Mesenchymal stem cell (in vitro differentiated cells and primary cell): Measurements from ENCODE around the gene TREM2.

Source experiments
- DNase-seq: peaks from one replicate; pipeline ENCODE4 v3.0.0-alpha.2; 2013
- H2AFZ ChIP-seq: one replicate; pipeline ENCODE4 v1.6.1; 2013; ENCODE audit warnings: low read depth, mild to moderate bottlenecking, control low read depth, inconsistent platforms, low read length, moderate library complexity
- H2AK5ac ChIP-seq: 2 replicates; pipeline ENCODE4 v1.6.1; 2013; ENCODE audit warnings: low read length, moderate library complexity, mild to moderate bottlenecking, inconsistent platforms; ENCODE audit not compliant: severe bottlenecking
- H2BK120ac ChIP-seq: one replicate; pipeline ENCODE4 v1.6.1; 2013; ENCODE audit warnings: low read depth, mild to moderate bottlenecking, inconsistent platforms, low read length, moderate library complexity
- H2BK12ac ChIP-seq, 2 experiments: one replicate each; pipeline ENCODE4 v1.6.1; 2013; ENCODE audit warnings: inconsistent platforms in 2 of 2, low read length in 2 of 2, mild to moderate bottlenecking in 2 of 2, moderate library complexity in 2 of 2, control low read depth in 1 of 2
- H2BK15ac ChIP-seq: one replicate; pipeline ENCODE4 v1.6.1; 2013; ENCODE audit warnings: mild to moderate bottlenecking, low read depth, inconsistent platforms; ENCODE audit not compliant: poor library complexity, severe bottlenecking
- H2BK5ac ChIP-seq: 2 replicates; pipeline ENCODE4 v1.6.1; 2013; ENCODE audit warnings: low read depth, mild to moderate bottlenecking, low read length, control low read depth, inconsistent platforms; ENCODE audit not compliant: poor library complexity, severe bottlenecking
- H3K14ac ChIP-seq, 2 experiments: one replicate each; pipeline ENCODE4 v1.6.1; 2013; ENCODE audit warnings: inconsistent platforms in 2 of 2, low read length in 2 of 2, control low read depth in 1 of 2, mild to moderate bottlenecking in 1 of 2, moderate library complexity in 1 of 2
- H3K18ac ChIP-seq, 2 experiments: one replicate each; pipeline ENCODE4 v1.6.1; 2013; ENCODE audit warnings: inconsistent platforms in 2 of 2, low read length in 2 of 2, control low read depth in 1 of 2, low read depth in 1 of 2, mild to moderate bottlenecking in 1 of 2
- H3K23ac ChIP-seq, 2 experiments: one replicate each; pipeline ENCODE4 v1.6.1; 2013; ENCODE audit warnings: inconsistent platforms in 2 of 2, low read length in 2 of 2, mild to moderate bottlenecking in 2 of 2, moderate library complexity in 2 of 2, control low read depth in 1 of 2
- H3K27ac ChIP-seq: 2 replicates; pipeline ENCODE4 v1.5.1; 2013; ENCODE audit warnings: mild to moderate bottlenecking, moderate library complexity, low read length, control low read depth, inconsistent platforms; ENCODE audit not compliant: poor library complexity, severe bottlenecking
- H3K27me3 ChIP-seq, 2 experiments: 2 replicates each; pipeline versions ENCODE4 v1.6.1 to v1.7.0; 2013; ENCODE audit warnings: low read length in 2 of 2, mild to moderate bottlenecking in 2 of 2, moderate library complexity in 2 of 2, control low read depth in 1 of 2, inconsistent platforms in 1 of 2; ENCODE audit not compliant: control insufficient read depth in 1 of 2, insufficient read depth in 1 of 2
- H3K36me3 ChIP-seq, 2 experiments: 2 replicates each; pipeline versions ENCODE4 v1.6.1 to v1.7.0; 2013; ENCODE audit warnings: low read length in 2 of 2, control low read depth in 1 of 2, inconsistent platforms in 1 of 2, low read depth in 1 of 2, mild to moderate bottlenecking in 1 of 2; ENCODE audit not compliant: insufficient read depth in 2 of 2, control insufficient read depth in 1 of 2
- H3K4ac ChIP-seq, 2 experiments: one replicate each; pipeline ENCODE4 v1.6.1; 2013; ENCODE audit warnings: inconsistent platforms in 2 of 2, low read length in 2 of 2, mild to moderate bottlenecking in 2 of 2, moderate library complexity in 2 of 2, control low read depth in 1 of 2, low read depth in 1 of 2
- H3K4me1 ChIP-seq: 2 replicates; pipeline ENCODE4 v1.6.1; 2013; ENCODE audit warnings: low read depth, low read length, control low read depth; ENCODE audit not compliant: control insufficient read depth, insufficient read depth
- H3K4me2 ChIP-seq: 2 replicates; pipeline ENCODE4 v1.6.1; 2013; ENCODE audit warnings: low read length, mild to moderate bottlenecking, inconsistent platforms; ENCODE audit not compliant: poor library complexity, severe bottlenecking
- H3K4me3 ChIP-seq, 2 experiments: 2 replicates each; pipeline versions ENCODE4 v1.5.1 to v1.7.0; 2013; ENCODE audit warnings: low read length in 2 of 2, mild to moderate bottlenecking in 2 of 2, control low read depth in 1 of 2, low read depth in 1 of 2; ENCODE audit not compliant: insufficient read depth in 1 of 2
- H3K79me1 ChIP-seq: replicated peaks from 2 replicates; pipeline ENCODE4 v1.6.1; 2013; ENCODE audit warnings: mild to moderate bottlenecking, control low read depth, low read length, inconsistent platforms; ENCODE audit not compliant: poor library complexity, severe bottlenecking
- H3K9ac ChIP-seq: 2 replicates; pipeline ENCODE4 v1.7.0; 2013; ENCODE audit warnings: mild to moderate bottlenecking, low read length, moderate library complexity
- H3K9me3 ChIP-seq: 2 replicates; pipeline ENCODE4 v1.7.0; 2013; ENCODE audit warnings: mild to moderate bottlenecking, low read length; ENCODE audit not compliant: control insufficient read depth
- H4K8ac ChIP-seq: one replicate; pipeline ENCODE4 v1.6.1; 2013; ENCODE audit warnings: inconsistent platforms, mild to moderate bottlenecking, low read length, moderate library complexity
- H4K91ac ChIP-seq: one replicate; pipeline ENCODE4 v1.6.1; 2013; ENCODE audit warnings: mild to moderate bottlenecking, low read length, inconsistent platforms
- WGBS: methylation state at CpG from one replicate; pipeline ENCODE4 v1.1.7; 2013; ENCODE audit warnings: mixed read lengths; 5-methylcytosine and 5-hydroxymethylcytosine counted together

TREM2 gene

GRCh38 chr6:41201764-41202173, 38.9 kb upstream of the TREM2 start:
- H2BK120ac ChIP-seq: no peak overlapping the region
- no peak overlapping the region for H3K14ac ChIP-seq
- H4K91ac ChIP-seq: peak overlapping the region; percentile 11
- no peak overlapping the region for H2AK5ac ChIP-seq
- H3K9ac ChIP-seq: no peak overlapping the region
- H2BK12ac ChIP-seq: no peak overlapping the region
- H3K4me3 ChIP-seq: no peak overlapping the region
- WGBS: 65% methylated on average over 8 of the region's 8 CpGs
- no peak overlapping the region for H3K27ac ChIP-seq
- no peaks in the 10 kb centered on the region for H3K4me1 ChIP-seq
- no peak overlapping the region for H3K4ac ChIP-seq
- peaks cover 0 to 23% of the 10 kb centered on the region in 2 experiments for H3K27me3 ChIP-seq
- no peak overlapping the region for H3K4me2 ChIP-seq
- H3K23ac ChIP-seq: no peak overlapping the region
- DNase-seq: no peak
- H3K9me3 ChIP-seq: no peaks in the 10 kb centered on the region
- H3K36me3 ChIP-seq: no peaks in the 10 kb centered on the region
- H3K18ac ChIP-seq: no peak overlapping the region
- H2BK5ac ChIP-seq: no peak overlapping the region
- no peak overlapping the region for H2AFZ ChIP-seq
- H2BK15ac ChIP-seq: no peak overlapping the region
- H4K8ac ChIP-seq: no peak overlapping the region
- H3K79me1 ChIP-seq: no peaks in the 10 kb centered on the region

- DNase-seq: no peak
- H3K9ac ChIP-seq: no peak within 1 kb of the TSS
- H3K4me2 ChIP-seq: no peak within 1 kb of the TSS
- no peaks in the 10 kb centered on the region for H3K79me1 ChIP-seq
- no peak within 1 kb of the TSS for H2BK120ac ChIP-seq
- no peaks in the 10 kb centered on the region for H3K4me1 ChIP-seq
- H4K8ac ChIP-seq: no peak within 1 kb of the TSS
- no peak within 1 kb of the TSS for H2BK12ac ChIP-seq
- no peak within 1 kb of the TSS for H2AK5ac ChIP-seq
- H2AFZ ChIP-seq: no peak within 1 kb of the TSS
- H2BK5ac ChIP-seq: no peak within 1 kb of the TSS
- no peak within 1 kb of the TSS for H3K4me3 ChIP-seq
- no peak within 1 kb of the TSS for H3K23ac ChIP-seq
- no peak within 1 kb of the TSS for H3K4ac ChIP-seq
- H3K14ac ChIP-seq: no peak within 1 kb of the TSS
- H3K27ac ChIP-seq: no peak within 1 kb of the TSS
- 76% methylated on average over 12 of the region's 12 CpGs for WGBS
- no peaks in the 10 kb centered on the region for H3K9me3 ChIP-seq
- H3K36me3 ChIP-seq: no peaks in the 10 kb centered on the region
- H2BK15ac ChIP-seq: peak within 1 kb of the TSS; percentile 4
- H3K18ac ChIP-seq: no peak within 1 kb of the TSS
- H3K27me3 ChIP-seq: peaks cover 0 to 29% of the 10 kb centered on the region in 2 experiments
- H4K91ac ChIP-seq: peak within 1 kb of the TSS; percentile 11
Observed at GRCh38 chr6:41200901-41201763, 38.2 kb upstream of the TREM2 start, which contains the start of gene TREML2. TREML2 (minus strand) TSS chr6:41201149; CDS start chr6:41201008, 141 bp downstream.

- Histone ChIP-seq H3K27me3 (peaks cover 5 to 37% of the 10 kb centered on the region in 2 experiments), H3K79me1 (no peaks in the 10 kb centered on the region), H4K8ac (no peak overlapping the region), H2BK15ac (peak overlapping the region; percentile 4), H2AK5ac (no peak overlapping the region), H3K27ac (no peak overlapping the region), H3K4me1 (no peaks in the 10 kb centered on the region), H2AFZ (no peak overlapping the region), H2BK12ac (no peak overlapping the region), H3K18ac (no peak overlapping the region), H3K14ac (no peak overlapping the region), H3K4me2 (no peak overlapping the region), H3K36me3 (no peaks in the 10 kb centered on the region), H3K4ac (no peak overlapping the region), H3K9ac (no peak overlapping the region), H3K4me3 (no peak overlapping the region), H3K9me3 (no peaks in the 10 kb centered on the region), H3K23ac (no peak overlapping the region), H2BK120ac (no peak overlapping the region), H4K91ac (no peak overlapping the region), H2BK5ac (no peak overlapping the region)
- peak; percentile 24 for DNase-seq
- WGBS: 88% methylated on average over 1 of the region's 2 CpGs
Observed at GRCh38 chr6:41200296-41200900, 37.5 kb upstream of the TREM2 start.

- H3K4me1 ChIP-seq: no peaks in the 10 kb centered on the region
- H2BK120ac ChIP-seq: no peak overlapping the region
- H3K27ac ChIP-seq: no peak overlapping the region
- 85% methylated on average over 1 of the region's 1 CpG for WGBS
- no peak overlapping the region for H3K18ac ChIP-seq
- H3K9ac ChIP-seq: no peak overlapping the region
- H3K79me1 ChIP-seq: no peaks in the 10 kb centered on the region
- no peaks in the 10 kb centered on the region for H3K36me3 ChIP-seq
- H2BK15ac ChIP-seq: no peak overlapping the region
- no peak overlapping the region for H2AK5ac ChIP-seq
- no peaks in the 10 kb centered on the region for H3K9me3 ChIP-seq
- H4K91ac ChIP-seq: no peak overlapping the region
- H3K23ac ChIP-seq: no peak overlapping the region
- no peak overlapping the region for H3K4ac ChIP-seq
- H2AFZ ChIP-seq: no peak overlapping the region
- peaks cover 12 to 44% of the 10 kb centered on the region in 2 experiments for H3K27me3 ChIP-seq
- DNase-seq: no peak
- no peak overlapping the region for H3K4me2 ChIP-seq
- H4K8ac ChIP-seq: no peak overlapping the region
- no peak overlapping the region for H2BK12ac ChIP-seq
- H3K14ac ChIP-seq: no peak overlapping the region
- H3K4me3 ChIP-seq: no peak overlapping the region
- H2BK5ac ChIP-seq: no peak overlapping the region
Observed at GRCh38 chr6:41199552-41200246, 36.8 kb upstream of the TREM2 start.
